Pancreas (tissue), 10 donors: Measurements from ENCODE around the gene FARS2. TPM values are rescaled to one million over a fixed set of nuclear protein-coding genes. Genes with fewer than 3 reads are reported as not detected.
"Not testable (repeated sequence)": the region's sequence is repeated elsewhere in the genome, so short reads cannot be mapped to it uniquely, and the experiment has no call there.

Experiments
- ATAC-seq, 4 donors: fragments of 200-7000 bp; cut with Tn5 transposase; one replicate each; pipeline versions ENCODE4 v1.8.0 to v1.9.1; 2020; ENCODE audit warnings: mild to moderate bottlenecking in 4 of 4, moderate library complexity in 4 of 4
- DNase-seq, 6 donors: peaks; one replicate each; pipeline ENCODE4 v3.0.0-alpha.2; 2020
- FAIRE-seq: peaks from 2 replicates; lab custom pipeline; 2012; peaks lifted over from hg19 to GRCh38; lab: Jason Lieb, UNC
- H3K27ac ChIP-seq, 4 donors: fragments of 200-600 bp; sonication (generic); 1 replicate in 3 of 4; 2 replicates in 1 of 4; pipeline versions ENCODE4 v1.5.0 to v1.8.0; 2020
- H3K27me3 ChIP-seq, 4 donors: fragments of 200-600 bp; one replicate each; pipeline ENCODE4 v1.8.0; 2021
- H3K36me3 ChIP-seq, 3 donors: fragments of 200-600 bp; sonication (generic) in 1 of 3; one replicate each; pipeline versions ENCODE4 v1.5.0 to v1.8.0; 2020 to 2021
- H3K4me1 ChIP-seq, 3 donors: fragments of 200-600 bp; one replicate each; pipeline ENCODE4 v1.8.0; 2021
- H3K4me3 ChIP-seq, 4 donors: fragments of 200-600 bp; sonication (generic) in 2 of 4; one replicate each; pipeline versions ENCODE4 v1.5.0 to v1.8.0; 2020 to 2021
- H3K9me3 ChIP-seq, 4 donors: fragments of 200-600 bp; one replicate each; pipeline ENCODE4 v1.8.0; 2021
- CTCF ChIP-seq, 4 donors: fragments of 200-600 bp; sonication (generic) in 3 of 4; IDR thresholded peaks; one replicate each; pipeline versions ENCODE4 v1.5.0 to v1.8.0; 2021; ENCODE audit warnings: antibody characterized with exemption in 4 of 4
- WGBS, 2 donors: extraction: QIAGEN DNeasy Blood & Tissue Kit; methylation state at CpG; one replicate each; pipeline ENCODE4 v1.1.7; 2013; 5-methylcytosine and 5-hydroxymethylcytosine counted together
- intact Hi-C, 3 donors: fragments of 100-400 bp; cut with DNase I; formaldehyde crosslinking; loops; one replicate each; pipeline versions ENCODE4 v1.11.1 to v1.14.2; 2022
- polyA plus RNA-seq, 2 donors: library from polyadenylated mRNA; stranded (reverse); fragments of 200-250 nt; gene quantifications; one replicate each; pipeline ENCODE4 v1.2.3, GENCODE V29; 2013
- total RNA-seq, 6 donors: library from RNA; stranded (reverse); fragmentation: NEBNext Ultra II Directional in 4 of 6; extraction: Animal tissue kit (Norgen Biotek cat#: 25700) in 4 of 6; gene quantifications; one replicate each; pipeline versions ENCODE4 v1.2.1 to v1.2.4, GENCODE V29; 2021 to 2023
- donor health status: healthy with polysubstance abuse.
- donor health status: DM: no; HTN: no; CAD: no; lungs with moderate emphysema.
- donor health status: DM: no; HTN: no; CAD: no.
- donor health status: control.
- donor health status: control.
- donor health status: Bipolar disorder and iron deficiency.
- donor health status: DM: yes; HTN: yes; CAD: no.
- donor health status: DM: no; HTN: no; CAD: no.
- donor health status: DM: no; HTN: no; CAD: no.
- donor health status: DM: yes; HTN: yes; CAD: no.

FARS2 gene
- total and polyA plus RNA-seq, 8 donors, result 4.1 to 10.3 (median 7.5) TPM

GRCh38 chr6:5557506-5557905 is 296.2 kb downstream of the FARS2 start:
- H3K27ac ChIP-seq, result no peak overlapping the region
- H3K27me3 ChIP-seq, result no peaks in the 10 kb centered on the region
- H3K4me1 ChIP-seq, result no peaks in the 10 kb centered on the region
- no peak overlapping the region for H3K4me3 ChIP-seq
- no peak for TF ChIP-seq CTCF (IDR thresholded peaks at IDR 0.05)
- H3K36me3 ChIP-seq, result no peaks in the 10 kb centered on the region
- DNase-seq (no peak), ATAC-seq (no peak), FAIRE-seq (no peak)
- intact Hi-C loops, result no loop called here
- WGBS, 2 donors, result 82% methylated on average over 5 of the region's 5 CpGs
- H3K9me3 ChIP-seq, result no peaks in the 10 kb centered on the region

- Histone ChIP-seq H3K27ac (no peak overlapping the region), H3K4me3 (no peak overlapping the region), H3K4me1 (no peaks in the 10 kb centered on the region), H3K36me3 (no peaks in the 10 kb centered on the region), H3K9me3 (no peaks in the 10 kb centered on the region), H3K27me3 (no peaks in the 10 kb centered on the region)
- 98% methylated on average over 2 of the region's 2 CpGs for WGBS, 2 donors
- intact Hi-C loops, result no loop called here
- FAIRE-seq (no peak), DNase-seq (no peak), ATAC-seq (no peak)
- no peak for TF ChIP-seq CTCF (IDR thresholded peaks at IDR 0.05)
Observed at GRCh38 chr6:5559651-5560050, 298.3 kb downstream of the FARS2 start.

- 65 to 81% methylated on average over 3 of the region's 3 CpGs for WGBS, 2 donors
- intact Hi-C loops, result no loop called here
- H3K36me3 ChIP-seq, result no peaks in the 10 kb centered on the region
- H3K27me3 ChIP-seq, result no peaks in the 10 kb centered on the region
- FAIRE-seq (no peak), ATAC-seq (no peak), DNase-seq (no peak)
- no peaks in the 10 kb centered on the region for H3K4me1 ChIP-seq
- H3K4me3 ChIP-seq, result no peak overlapping the region
- no peak for TF ChIP-seq CTCF (IDR thresholded peaks at IDR 0.05)
- no peaks in the 10 kb centered on the region for H3K9me3 ChIP-seq
- no peak overlapping the region for H3K27ac ChIP-seq
Observed at GRCh38 chr6:5562277-5562676, 301.0 kb downstream of the FARS2 start.

- Histone ChIP-seq H3K4me3 (no peak overlapping the region), H3K27ac (no peak overlapping the region), H3K36me3 (no peaks in the 10 kb centered on the region), H3K4me1 (no peaks in the 10 kb centered on the region), H3K27me3 (no peaks in the 10 kb centered on the region), H3K9me3 (no peaks in the 10 kb centered on the region)
- no peak for TF ChIP-seq CTCF (IDR thresholded peaks at IDR 0.05)
- FAIRE-seq (no peak), ATAC-seq (no peak), DNase-seq (no peak)
- WGBS, 2 donors, result 81 to 82% methylated on average over 4 of the region's 4 CpGs
- intact Hi-C loops, result no loop called here
Observed at GRCh38 chr6:5563086-5563485, 301.8 kb downstream of the FARS2 start.

GRCh38 chr6:5564746-5565145 is 303.4 kb downstream of the FARS2 start:
- H3K4me1 ChIP-seq, H3K4me3 ChIP-seq: not testable (repeated sequence)
- 76 to 80% methylated on average over 3 of the region's 3 CpGs for WGBS, 2 donors

More at GRCh38 chr6:5564746-5565145, 303.4 kb downstream of the FARS2 start:
- H3K36me3 ChIP-seq, FAIRE-seq, H3K27ac ChIP-seq, H3K9me3 ChIP-seq, DNase-seq, intact Hi-C loops, H3K27me3 ChIP-seq, ATAC-seq: not testable (repeated sequence)
